PC-3 (cell line): ENCODE results near the gene PEA15.

Experiments
- CTCF ChIP-seq: fragments of 300-600 bp; sonication (generic); conservative IDR thresholded peaks from 2 replicates; pipeline ENCODE4 v1.5.1; 2017; ENCODE audit warnings: antibody characterized with exemption, low read depth, mild to moderate bottlenecking, low read length
- EZH2 ChIP-seq: fragments of 300-600 bp; sonication (generic); IDR thresholded peaks from one replicate; pipeline ENCODE4 v1.6.1; 2017; ENCODE audit warnings: antibody characterized with exemption, mild to moderate bottlenecking, low read length; ENCODE audit not compliant: unreplicated experiment

- TF ChIP-seq CTCF (no peak), EZH2 (no peak)
Measured at GRCh38 chr1:160177231-160177630, 28.0 kb upstream of the PEA15 start.
